IPS DF 6.9 (cell line): ENCODE results near the gene IL1RL1.

ENCODE experiments used
- DNase-seq: peaks from one replicate; pipeline ENCODE4 v3.0.0-alpha.2; 2013; ENCODE audit warnings: low read depth, low spot score
- H3K27ac ChIP-seq: one replicate; pipeline ENCODE4 v1.5.1; 2013; ENCODE audit warnings: low read length, control low read depth
- H3K27me3 ChIP-seq: 2 replicates; pipeline ENCODE4 v1.6.1; 2013; ENCODE audit warnings: mild to moderate bottlenecking, low read length; ENCODE audit not compliant: control insufficient read depth, insufficient read depth
- H3K36me3 ChIP-seq: 2 replicates; pipeline ENCODE4 v1.6.1; 2013; ENCODE audit warnings: low read length; ENCODE audit not compliant: control insufficient read depth, insufficient read depth
- H3K4me1 ChIP-seq: 2 replicates; pipeline ENCODE4 v1.6.1; 2013; ENCODE audit warnings: low read length; ENCODE audit not compliant: control insufficient read depth, insufficient read depth
- H3K4me3 ChIP-seq: 2 replicates; pipeline ENCODE4 v1.5.1; 2013; ENCODE audit warnings: mild to moderate bottlenecking, low read length
- H3K9me3 ChIP-seq: 2 replicates; pipeline ENCODE4 v1.6.1; 2013; ENCODE audit warnings: low read length, inconsistent platforms; ENCODE audit not compliant: control insufficient read depth, insufficient read depth
- WGBS: extraction: QIAGEN DNeasy Blood & Tissue Kit; methylation state at CpG from one replicate; pipeline ENCODE4 v1.1.7; 2013; ENCODE audit warnings: mixed read lengths, missing lambda C conversion rate; ENCODE audit not compliant: insufficient read length, insufficient coverage; 5-methylcytosine and 5-hydroxymethylcytosine counted together

IL1RL1 gene

GRCh38 chr2:102392942-102393341 lies 81.6 kb downstream of the IL1RL1 start:
- no CpG with 5 or more reads among the region's 1 CpG for WGBS
- Histone ChIP-seq H3K27me3 (no peaks in the 10 kb centered on the region), H3K36me3 (no peaks in the 10 kb centered on the region), H3K4me3 (no peak overlapping the region), H3K27ac (no peak overlapping the region), H3K4me1 (no peaks in the 10 kb centered on the region), H3K9me3 (no peaks in the 10 kb centered on the region)
- DNase-seq, result no peak

- no CpG with 5 or more reads among the region's 2 CpGs for WGBS
- Histone ChIP-seq H3K27me3 (no peaks in the 10 kb centered on the region), H3K27ac (no peak overlapping the region), H3K4me3 (no peak overlapping the region), H3K9me3 (no peaks in the 10 kb centered on the region), H3K4me1 (no peaks in the 10 kb centered on the region), H3K36me3 (no peaks in the 10 kb centered on the region)
- no peak for DNase-seq
These were observed 84.6 kb downstream of the IL1RL1 start for GRCh38 chr2:102396012-102396411.

GRCh38 chr2:102397209-102397608 lies 85.8 kb downstream of the IL1RL1 start:
- H3K4me1 ChIP-seq, result no peaks in the 10 kb centered on the region
- no peaks in the 10 kb centered on the region for H3K27me3 ChIP-seq
- H3K9me3 ChIP-seq, result no peaks in the 10 kb centered on the region
- no peak for DNase-seq
- H3K4me3 ChIP-seq, result no peak overlapping the region
- no peak overlapping the region for H3K27ac ChIP-seq
- no CpG with 5 or more reads among the region's 6 CpGs for WGBS
- H3K36me3 ChIP-seq, result no peaks in the 10 kb centered on the region

- no peaks in the 10 kb centered on the region for H3K36me3 ChIP-seq
- no peak overlapping the region for H3K27ac ChIP-seq
- no peaks in the 10 kb centered on the region for H3K27me3 ChIP-seq
- no peaks in the 10 kb centered on the region for H3K9me3 ChIP-seq
- H3K4me3 ChIP-seq, result no peak overlapping the region
- DNase-seq, result no peak
- no CpG with 5 or more reads among the region's 7 CpGs for WGBS
- no peaks in the 10 kb centered on the region for H3K4me1 ChIP-seq
These were observed 88.3 kb downstream of the IL1RL1 start for GRCh38 chr2:102399499-102400141.

GRCh38 chr2:102401456-102401855 lies 90.1 kb downstream of the IL1RL1 start:
- H3K27me3 ChIP-seq, result no peaks in the 10 kb centered on the region

More at GRCh38 chr2:102401456-102401855, 90.1 kb downstream of the IL1RL1 start:
- Histone ChIP-seq H3K27ac (no peak overlapping the region), H3K36me3 (no peaks in the 10 kb centered on the region), H3K9me3 (no peaks in the 10 kb centered on the region), H3K4me3 (no peak overlapping the region), H3K4me1 (no peaks in the 10 kb centered on the region)
- no peak for DNase-seq
